Astrocyte of the cerebellum (primary cell): ENCODE measurements around the gene IRX4.

Source experiments
- DNase-seq: peaks from one replicate; pipeline ENCODE4 v3.0.0-alpha.2; 2011; ENCODE audit warnings: low read depth
- H3K4me3 ChIP-seq: 2 replicates; pipeline ENCODE4 v1.5.1; 2011; ENCODE audit warnings: mild to moderate bottlenecking, low read depth, low read length, moderate library complexity
- in situ Hi-C: cut with HindIII; loops from 2 replicates; pipeline ENCODE4 v1.10.0; 2017; ENCODE audit warnings: low sequenced_read_pairs
- TF ChIP-seq, protein P1 (sequence below): IDR thresholded peaks from 2 replicates; pipeline ENCODE4 v1.5.1; 2012; ENCODE audit warnings: low read length, low read depth, moderate library complexity, mild to moderate bottlenecking; ENCODE audit errors: missing control alignments

IRX4 gene

DNA sequence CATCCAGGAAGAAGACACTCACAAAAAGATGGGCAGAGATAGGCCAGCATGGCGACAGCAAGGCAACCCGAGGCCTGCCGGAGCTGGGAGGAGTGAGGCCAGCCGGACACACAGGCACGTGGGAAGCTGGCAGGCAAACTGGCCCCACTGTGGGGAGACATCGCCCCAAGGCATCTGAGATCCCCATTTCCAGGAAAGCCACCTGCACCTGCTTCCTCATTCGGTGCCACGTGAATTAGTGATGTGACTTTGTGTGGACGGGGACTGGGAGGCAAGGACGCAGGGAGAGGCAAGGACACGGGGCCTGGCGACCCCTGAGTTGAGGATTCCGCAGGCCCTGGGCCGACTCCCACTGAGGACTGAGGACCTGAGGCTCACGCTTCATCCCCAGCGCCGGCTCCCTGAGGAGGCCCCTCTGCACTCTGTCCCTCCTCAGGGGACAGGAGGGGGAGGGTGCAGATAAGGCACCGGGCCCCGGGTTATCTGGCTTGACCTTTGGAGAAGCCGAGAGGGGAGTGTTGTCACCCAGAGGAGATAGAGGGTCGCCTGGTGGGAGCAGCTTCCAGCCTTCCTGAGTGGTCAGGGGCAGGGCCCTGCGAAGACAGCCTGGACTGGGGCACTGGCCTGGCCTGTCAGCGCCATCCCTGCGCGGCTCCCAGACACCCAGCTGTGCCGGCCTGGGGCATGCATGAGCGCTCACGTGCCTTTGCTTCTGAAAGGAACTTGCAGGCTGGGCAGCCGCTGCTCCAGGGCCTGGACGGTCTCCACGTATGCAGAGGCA lies 41.8 kb downstream of the IRX4 start:
- DNase-seq = no peak
- no peak overlapping the region for H3K4me3 ChIP-seq
- TF ChIP-seq, protein P1, sequence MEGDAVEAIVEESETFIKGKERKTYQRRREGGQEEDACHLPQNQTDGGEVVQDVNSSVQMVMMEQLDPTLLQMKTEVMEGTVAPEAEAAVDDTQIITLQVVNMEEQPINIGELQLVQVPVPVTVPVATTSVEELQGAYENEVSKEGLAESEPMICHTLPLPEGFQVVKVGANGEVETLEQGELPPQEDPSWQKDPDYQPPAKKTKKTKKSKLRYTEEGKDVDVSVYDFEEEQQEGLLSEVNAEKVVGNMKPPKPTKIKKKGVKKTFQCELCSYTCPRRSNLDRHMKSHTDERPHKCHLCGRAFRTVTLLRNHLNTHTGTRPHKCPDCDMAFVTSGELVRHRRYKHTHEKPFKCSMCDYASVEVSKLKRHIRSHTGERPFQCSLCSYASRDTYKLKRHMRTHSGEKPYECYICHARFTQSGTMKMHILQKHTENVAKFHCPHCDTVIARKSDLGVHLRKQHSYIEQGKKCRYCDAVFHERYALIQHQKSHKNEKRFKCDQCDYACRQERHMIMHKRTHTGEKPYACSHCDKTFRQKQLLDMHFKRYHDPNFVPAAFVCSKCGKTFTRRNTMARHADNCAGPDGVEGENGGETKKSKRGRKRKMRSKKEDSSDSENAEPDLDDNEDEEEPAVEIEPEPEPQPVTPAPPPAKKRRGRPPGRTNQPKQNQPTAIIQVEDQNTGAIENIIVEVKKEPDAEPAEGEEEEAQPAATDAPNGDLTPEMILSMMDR = no peak
- in situ Hi-C loops = no loop called here

DNA sequence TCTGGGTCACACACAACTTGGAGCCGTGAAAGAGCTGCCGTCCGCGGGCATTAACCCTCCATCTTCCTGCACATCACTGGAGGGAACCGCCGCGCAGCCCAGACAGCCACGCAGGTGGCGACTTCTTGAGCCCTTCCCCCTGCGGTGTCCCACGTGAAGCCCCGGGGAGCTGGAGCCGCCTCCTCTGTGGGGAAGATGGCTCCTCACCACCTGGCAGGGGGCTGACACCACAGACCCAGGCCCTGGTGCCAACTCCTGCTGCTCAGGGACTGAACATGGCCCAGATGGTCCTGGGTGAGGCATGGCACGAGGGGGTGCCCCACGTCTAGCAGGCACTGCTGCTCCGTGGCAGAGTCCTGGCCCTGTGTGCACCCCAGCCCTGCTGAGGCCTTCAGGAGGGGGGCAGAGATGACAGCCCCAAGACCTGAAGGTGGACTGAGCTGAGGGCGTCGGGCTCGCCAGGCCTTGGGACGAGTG lies 42.6 kb downstream of the IRX4 start:
- TF ChIP-seq, protein P1 = no peak
- DNase-seq = no peak
- in situ Hi-C loops = no loop called here
- H3K4me3 ChIP-seq = no peak overlapping the region

DNA sequence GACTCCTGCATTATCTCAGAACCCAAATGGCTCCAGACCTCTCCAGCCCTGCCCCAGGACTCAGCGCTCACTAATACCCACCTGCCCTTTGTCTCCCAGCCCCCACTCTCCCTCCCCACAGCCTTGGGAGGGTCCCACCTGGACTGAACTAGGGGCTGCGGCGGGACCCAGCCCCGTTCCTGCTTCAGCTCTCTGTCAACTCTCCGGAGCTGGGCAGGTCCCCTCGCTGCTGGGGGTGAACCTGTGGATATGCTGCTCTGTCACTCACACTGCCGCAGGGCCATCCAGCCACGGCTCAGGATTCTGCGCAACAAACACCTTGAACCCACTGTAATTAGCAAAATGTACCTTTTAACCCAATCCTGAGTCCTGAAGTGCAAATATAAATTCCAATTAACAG lies 44.7 kb downstream of the IRX4 start:
- TF ChIP-seq, protein P1 = no peak
- in situ Hi-C loops = no loop called here
- no peak for DNase-seq
- no peak overlapping the region for H3K4me3 ChIP-seq

DNA sequence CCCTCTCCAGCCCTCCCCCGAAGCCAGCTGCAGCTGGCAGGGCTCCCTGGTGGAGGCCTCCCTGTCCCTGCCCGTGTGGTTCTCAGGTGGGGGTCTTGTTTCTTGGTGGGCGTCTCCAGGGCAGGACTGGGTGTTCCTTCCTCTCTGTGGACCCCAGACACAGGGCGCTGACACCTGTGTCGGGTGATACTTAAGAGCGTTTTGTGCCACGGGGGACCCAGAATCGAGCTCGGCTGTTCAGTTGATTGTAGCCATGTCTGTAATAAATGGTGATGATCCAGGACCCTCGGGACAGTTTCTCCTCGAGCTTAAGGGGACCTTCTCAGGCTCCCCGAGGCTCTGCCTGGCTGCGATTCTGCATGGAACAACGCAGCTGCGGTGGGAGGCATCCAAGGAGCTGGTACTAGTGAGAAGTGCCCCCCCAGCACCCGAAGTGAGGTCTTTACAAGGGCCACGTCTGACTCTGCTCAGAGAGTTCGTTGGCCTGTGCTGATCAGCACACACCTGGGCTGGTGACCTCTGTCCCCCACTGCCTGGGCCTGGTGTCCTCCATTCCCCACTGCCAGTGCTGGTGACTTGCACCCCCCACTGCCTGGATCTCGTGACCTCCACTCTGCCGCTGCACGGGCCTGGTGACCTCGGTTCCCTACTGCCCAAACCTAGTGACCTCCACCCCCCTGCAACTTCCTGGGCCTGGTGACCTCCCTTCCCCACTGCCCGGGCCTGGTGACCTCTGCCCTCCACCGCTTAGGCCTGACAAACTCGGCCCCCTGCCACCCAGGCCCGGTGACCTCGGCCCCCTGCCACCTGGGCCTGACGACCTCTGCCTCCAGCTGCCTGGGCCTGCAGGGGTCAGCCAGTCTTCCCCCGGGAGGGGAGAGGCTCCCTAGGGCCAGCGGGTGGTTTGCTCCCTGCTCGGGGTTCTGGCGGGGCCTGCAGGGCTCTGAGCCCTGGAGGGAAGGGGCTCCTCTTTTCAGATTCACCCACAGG lies 45.5 kb downstream of the IRX4 start:
- TF ChIP-seq, protein P1 = no peak
- H3K4me3 ChIP-seq = no peak overlapping the region
- no peak for DNase-seq
- in situ Hi-C loops = no loop called here

DNA sequence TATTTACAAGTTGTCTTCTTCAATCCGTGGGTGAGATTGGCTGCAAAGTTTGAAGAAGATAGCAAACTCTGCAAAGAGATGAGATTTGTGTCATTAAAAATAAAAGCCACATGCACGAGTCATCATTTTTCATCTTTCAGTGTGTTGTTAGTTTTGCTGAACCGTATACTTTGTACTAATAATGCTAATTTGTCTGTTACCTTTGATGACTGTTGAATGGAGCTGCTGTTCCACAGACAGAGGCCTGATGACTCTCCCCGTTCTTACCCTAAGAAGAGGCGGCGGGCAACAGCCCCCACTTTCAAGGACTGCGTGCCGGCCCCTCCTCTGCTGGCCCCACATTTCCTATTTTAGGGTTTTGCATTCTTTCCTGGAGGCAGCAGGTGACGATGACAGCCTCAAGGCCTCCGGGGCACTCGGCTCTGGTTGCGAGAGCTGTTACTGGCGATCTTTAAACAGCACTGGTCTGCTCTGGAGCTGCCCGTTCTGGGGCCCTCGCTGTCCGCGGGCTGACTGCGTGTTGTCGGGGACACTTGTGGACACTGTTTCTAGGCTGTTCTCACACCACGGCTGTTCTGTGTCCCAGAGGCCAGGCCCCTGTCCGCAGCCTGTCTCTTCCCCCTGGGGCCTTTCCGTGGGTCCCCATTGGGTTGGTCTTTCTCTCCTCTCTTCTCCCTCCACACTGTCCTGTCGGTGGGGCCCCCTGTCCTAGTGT lies 46.4 kb downstream of the IRX4 start:
- DNase-seq = no peak
- TF ChIP-seq, protein P1 = no peak
- H3K4me3 ChIP-seq = no peak overlapping the region
- in situ Hi-C loops = no loop called here

DNA sequence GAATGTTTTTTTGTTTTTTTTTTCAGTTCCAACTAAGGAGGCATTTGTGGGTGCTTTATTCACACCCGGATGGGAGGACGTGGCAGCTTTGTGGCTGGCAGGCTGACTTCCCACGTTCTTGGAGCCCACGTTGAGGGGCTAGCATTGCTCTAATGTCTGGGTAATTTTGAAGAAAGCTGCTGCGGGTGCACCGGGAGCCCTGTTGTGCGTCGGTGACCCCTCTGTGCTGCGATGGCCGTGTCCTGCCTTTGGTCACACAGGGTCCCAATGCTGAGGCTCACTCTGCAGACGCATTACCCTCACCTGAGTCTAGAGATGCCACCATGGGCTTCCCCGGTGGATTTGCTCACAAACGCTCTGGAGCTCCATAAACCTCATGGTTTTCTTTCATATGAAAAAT lies 47.3 kb downstream of the IRX4 start:
- in situ Hi-C loops = no loop called here
- no peak overlapping the region for H3K4me3 ChIP-seq
- DNase-seq = no peak
- TF ChIP-seq, protein P1 = no peak
